H1 (cell line): Measurements from ENCODE around the gene SRP14. TPM values are rescaled to one million over a fixed set of nuclear protein-coding genes. Genes with fewer than 3 reads are reported as not detected.

Experiments
- CHD1 ChIP-seq: IDR thresholded peaks from 2 replicates; pipeline ENCODE4 v1.6.1; 2012; ENCODE audit warnings: low read depth, low read length, improper control_type of control experiment
- CTCF ChIP-seq, 3 experiments: IDR thresholded peaks; 1 replicate in 2 of 3; 2 replicates in 1 of 3; pipeline versions ENCODE4 v1.5.1 to v1.6.1; 2011; ENCODE audit warnings: low read length in 3 of 3, mild to moderate bottlenecking in 3 of 3, inconsistent platforms in 2 of 3, low read depth in 1 of 3, moderate library complexity in 1 of 3; ENCODE audit not compliant: insufficient read depth in 1 of 3; ENCODE audit errors: control extremely low read depth in 1 of 3
- GTF2F1 ChIP-seq: IDR thresholded peaks from 2 replicates; pipeline ENCODE4 v1.6.1; 2012; ENCODE audit warnings: low read depth, low read length, improper control_type of control experiment, borderline replicate concordance
- RAD21 ChIP-seq, 2 experiments: IDR thresholded peaks in 1 of 2; conservative IDR thresholded peaks in 1 of 2; 2 replicates each; pipeline ENCODE4 v1.6.1; 2011; ENCODE audit warnings: low read depth in 2 of 2, low read length in 2 of 2, improper control_type of control experiment in 1 of 2, inconsistent platforms in 1 of 2, mild to moderate bottlenecking in 1 of 2, moderate library complexity in 1 of 2
- RFX5 ChIP-seq: IDR thresholded peaks from 2 replicates; pipeline ENCODE4 v1.6.1; 2011; ENCODE audit warnings: low read depth, low read length, improper control_type of control experiment, borderline replicate concordance
- polyA plus RNA-seq, 7 experiments: library from polyadenylated mRNA; depleted of rRNA in 3 of 7; stranded (reverse) in 5 of 7; unstranded in 2 of 7; fragments of >200 nt in 5 of 7; fragments of 200-250 nt in 2 of 7; gene quantifications; 1 replicate in 5 of 7; 2 replicates in 1 of 7; 4 replicates in 1 of 7; pipeline versions ENCODE4 v1.2.1 to v1.2.3, GENCODE V29; 2011 to 2013; ENCODE audit warnings: missing spikeins in 2 of 7, mixed read lengths in 2 of 7
- total RNA-seq: library from RNA; stranded (reverse); fragmentation: NEBNext Ultra II Directional; extraction: Animal tissue kit (Norgen Biotek cat#: 25700); gene quantifications from 2 replicates; pipeline ENCODE4 v1.2.1, GENCODE V29; 2021
- TF ChIP-seq, protein P1 (sequence below): fragments of 300-600 bp; sonication (generic); IDR thresholded peaks from 2 replicates; pipeline ENCODE4 v1.7.1; 2012; ENCODE audit warnings: low read length, moderate library complexity, mild to moderate bottlenecking, inconsistent platforms; ENCODE audit not compliant: insufficient replicate concordance

Gene SRP14
- total and polyA plus RNA-seq, 2 of the 8 experiments (the other 6 are each of a cell fraction or from before 2014, with no cell fraction given): 186 to 223 TPM

GRCh38 chr15:40069178-40070165 is 30.5 kb upstream of the SRP14 start (continued):
- TF ChIP-seq, protein P1, sequence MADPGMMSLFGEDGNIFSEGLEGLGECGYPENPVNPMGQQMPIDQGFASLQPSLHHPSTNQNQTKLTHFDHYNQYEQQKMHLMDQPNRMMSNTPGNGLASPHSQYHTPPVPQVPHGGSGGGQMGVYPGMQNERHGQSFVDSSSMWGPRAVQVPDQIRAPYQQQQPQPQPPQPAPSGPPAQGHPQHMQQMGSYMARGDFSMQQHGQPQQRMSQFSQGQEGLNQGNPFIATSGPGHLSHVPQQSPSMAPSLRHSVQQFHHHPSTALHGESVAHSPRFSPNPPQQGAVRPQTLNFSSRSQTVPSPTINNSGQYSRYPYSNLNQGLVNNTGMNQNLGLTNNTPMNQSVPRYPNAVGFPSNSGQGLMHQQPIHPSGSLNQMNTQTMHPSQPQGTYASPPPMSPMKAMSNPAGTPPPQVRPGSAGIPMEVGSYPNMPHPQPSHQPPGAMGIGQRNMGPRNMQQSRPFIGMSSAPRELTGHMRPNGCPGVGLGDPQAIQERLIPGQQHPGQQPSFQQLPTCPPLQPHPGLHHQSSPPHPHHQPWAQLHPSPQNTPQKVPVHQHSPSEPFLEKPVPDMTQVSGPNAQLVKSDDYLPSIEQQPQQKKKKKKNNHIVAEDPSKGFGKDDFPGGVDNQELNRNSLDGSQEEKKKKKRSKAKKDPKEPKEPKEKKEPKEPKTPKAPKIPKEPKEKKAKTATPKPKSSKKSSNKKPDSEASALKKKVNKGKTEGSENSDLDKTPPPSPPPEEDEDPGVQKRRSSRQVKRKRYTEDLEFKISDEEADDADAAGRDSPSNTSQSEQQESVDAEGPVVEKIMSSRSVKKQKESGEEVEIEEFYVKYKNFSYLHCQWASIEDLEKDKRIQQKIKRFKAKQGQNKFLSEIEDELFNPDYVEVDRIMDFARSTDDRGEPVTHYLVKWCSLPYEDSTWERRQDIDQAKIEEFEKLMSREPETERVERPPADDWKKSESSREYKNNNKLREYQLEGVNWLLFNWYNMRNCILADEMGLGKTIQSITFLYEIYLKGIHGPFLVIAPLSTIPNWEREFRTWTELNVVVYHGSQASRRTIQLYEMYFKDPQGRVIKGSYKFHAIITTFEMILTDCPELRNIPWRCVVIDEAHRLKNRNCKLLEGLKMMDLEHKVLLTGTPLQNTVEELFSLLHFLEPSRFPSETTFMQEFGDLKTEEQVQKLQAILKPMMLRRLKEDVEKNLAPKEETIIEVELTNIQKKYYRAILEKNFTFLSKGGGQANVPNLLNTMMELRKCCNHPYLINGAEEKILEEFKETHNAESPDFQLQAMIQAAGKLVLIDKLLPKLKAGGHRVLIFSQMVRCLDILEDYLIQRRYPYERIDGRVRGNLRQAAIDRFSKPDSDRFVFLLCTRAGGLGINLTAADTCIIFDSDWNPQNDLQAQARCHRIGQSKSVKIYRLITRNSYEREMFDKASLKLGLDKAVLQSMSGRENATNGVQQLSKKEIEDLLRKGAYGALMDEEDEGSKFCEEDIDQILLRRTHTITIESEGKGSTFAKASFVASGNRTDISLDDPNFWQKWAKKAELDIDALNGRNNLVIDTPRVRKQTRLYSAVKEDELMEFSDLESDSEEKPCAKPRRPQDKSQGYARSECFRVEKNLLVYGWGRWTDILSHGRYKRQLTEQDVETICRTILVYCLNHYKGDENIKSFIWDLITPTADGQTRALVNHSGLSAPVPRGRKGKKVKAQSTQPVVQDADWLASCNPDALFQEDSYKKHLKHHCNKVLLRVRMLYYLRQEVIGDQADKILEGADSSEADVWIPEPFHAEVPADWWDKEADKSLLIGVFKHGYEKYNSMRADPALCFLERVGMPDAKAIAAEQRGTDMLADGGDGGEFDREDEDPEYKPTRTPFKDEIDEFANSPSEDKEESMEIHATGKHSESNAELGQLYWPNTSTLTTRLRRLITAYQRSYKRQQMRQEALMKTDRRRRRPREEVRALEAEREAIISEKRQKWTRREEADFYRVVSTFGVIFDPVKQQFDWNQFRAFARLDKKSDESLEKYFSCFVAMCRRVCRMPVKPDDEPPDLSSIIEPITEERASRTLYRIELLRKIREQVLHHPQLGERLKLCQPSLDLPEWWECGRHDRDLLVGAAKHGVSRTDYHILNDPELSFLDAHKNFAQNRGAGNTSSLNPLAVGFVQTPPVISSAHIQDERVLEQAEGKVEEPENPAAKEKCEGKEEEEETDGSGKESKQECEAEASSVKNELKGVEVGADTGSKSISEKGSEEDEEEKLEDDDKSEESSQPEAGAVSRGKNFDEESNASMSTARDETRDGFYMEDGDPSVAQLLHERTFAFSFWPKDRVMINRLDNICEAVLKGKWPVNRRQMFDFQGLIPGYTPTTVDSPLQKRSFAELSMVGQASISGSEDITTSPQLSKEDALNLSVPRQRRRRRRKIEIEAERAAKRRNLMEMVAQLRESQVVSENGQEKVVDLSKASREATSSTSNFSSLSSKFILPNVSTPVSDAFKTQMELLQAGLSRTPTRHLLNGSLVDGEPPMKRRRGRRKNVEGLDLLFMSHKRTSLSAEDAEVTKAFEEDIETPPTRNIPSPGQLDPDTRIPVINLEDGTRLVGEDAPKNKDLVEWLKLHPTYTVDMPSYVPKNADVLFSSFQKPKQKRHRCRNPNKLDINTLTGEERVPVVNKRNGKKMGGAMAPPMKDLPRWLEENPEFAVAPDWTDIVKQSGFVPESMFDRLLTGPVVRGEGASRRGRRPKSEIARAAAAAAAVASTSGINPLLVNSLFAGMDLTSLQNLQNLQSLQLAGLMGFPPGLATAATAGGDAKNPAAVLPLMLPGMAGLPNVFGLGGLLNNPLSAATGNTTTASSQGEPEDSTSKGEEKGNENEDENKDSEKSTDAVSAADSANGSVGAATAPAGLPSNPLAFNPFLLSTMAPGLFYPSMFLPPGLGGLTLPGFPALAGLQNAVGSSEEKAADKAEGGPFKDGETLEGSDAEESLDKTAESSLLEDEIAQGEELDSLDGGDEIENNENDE: no peak
- no peak for TF ChIP-seq CHD1
- no peak for TF ChIP-seq RAD21 (IDR thresholded peaks at IDR 0.05 in 1 of 2, conservative IDR thresholded peaks at IDR 0.05 in 1 of 2; ENCODE audit: low read depth in 2 of 2, low read length in 2 of 2)
- TF ChIP-seq CTCF (IDR thresholded peaks at IDR 0.05; ENCODE audit: control extremely low read depth in 1 of 3, insufficient read depth in 1 of 3, low read depth in 1 of 3, low read length in 3 of 3): no peak
- no peak for TF ChIP-seq GTF2F1
- TF ChIP-seq RFX5: no peak
